ENCODE data around the gene PDE2A.

DNA sequence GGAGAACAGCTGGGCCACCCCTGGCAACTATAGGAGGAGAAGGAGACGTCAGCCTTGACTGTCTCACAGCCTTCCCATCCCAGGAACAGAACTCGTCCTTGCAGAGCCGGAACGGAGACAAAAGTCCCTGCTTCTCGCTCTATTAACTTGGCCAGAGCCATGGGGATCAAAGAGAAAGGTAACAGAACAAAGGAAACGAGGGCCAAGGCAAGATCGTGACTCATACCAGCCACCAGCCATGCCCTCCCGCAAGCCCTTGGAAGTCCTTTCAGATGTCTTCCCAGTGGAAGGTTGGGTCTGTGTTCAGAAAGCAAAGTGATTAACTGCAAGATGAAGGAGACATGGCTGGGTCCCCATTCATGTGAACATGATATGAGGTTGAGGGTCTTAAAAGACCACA is 64.7 kb downstream of the PDE2A start:
- TF ChIP-seq, protein P1, sequence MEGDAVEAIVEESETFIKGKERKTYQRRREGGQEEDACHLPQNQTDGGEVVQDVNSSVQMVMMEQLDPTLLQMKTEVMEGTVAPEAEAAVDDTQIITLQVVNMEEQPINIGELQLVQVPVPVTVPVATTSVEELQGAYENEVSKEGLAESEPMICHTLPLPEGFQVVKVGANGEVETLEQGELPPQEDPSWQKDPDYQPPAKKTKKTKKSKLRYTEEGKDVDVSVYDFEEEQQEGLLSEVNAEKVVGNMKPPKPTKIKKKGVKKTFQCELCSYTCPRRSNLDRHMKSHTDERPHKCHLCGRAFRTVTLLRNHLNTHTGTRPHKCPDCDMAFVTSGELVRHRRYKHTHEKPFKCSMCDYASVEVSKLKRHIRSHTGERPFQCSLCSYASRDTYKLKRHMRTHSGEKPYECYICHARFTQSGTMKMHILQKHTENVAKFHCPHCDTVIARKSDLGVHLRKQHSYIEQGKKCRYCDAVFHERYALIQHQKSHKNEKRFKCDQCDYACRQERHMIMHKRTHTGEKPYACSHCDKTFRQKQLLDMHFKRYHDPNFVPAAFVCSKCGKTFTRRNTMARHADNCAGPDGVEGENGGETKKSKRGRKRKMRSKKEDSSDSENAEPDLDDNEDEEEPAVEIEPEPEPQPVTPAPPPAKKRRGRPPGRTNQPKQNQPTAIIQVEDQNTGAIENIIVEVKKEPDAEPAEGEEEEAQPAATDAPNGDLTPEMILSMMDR (IDR thresholded peaks at IDR 0.05) = no peak
- TF ChIP-seq EZH2phosphoT487 (IDR thresholded peaks at IDR 0.05) (no peak), EZH2 (IDR thresholded peaks at IDR 0.05) (no peak)

All from neural progenitor cell (in vitro differentiated cells).